Measurements from ENCODE around the gene SREBF2. TPM values are rescaled to one million over a fixed set of nuclear protein-coding genes. Genes with fewer than 3 reads are reported as not detected.

The SREBF2 gene
- total and polyA plus RNA-seq, 2 experiments from 2014 or later = 113 to 114 TPM

GRCh38 chr22:41818596-41818995 is 14.3 kb upstream of the SREBF2 start:
- Histone ChIP-seq H2AFZ (no peak overlapping the region), H3K79me2 (no peaks in the 10 kb centered on the region), H3K27ac (no peak overlapping the region), H3K4me2 (no peak overlapping the region), H3K4me1 (ENCODE audit: insufficient read depth) (no peaks in the 10 kb centered on the region), H3K27me3 (no peaks in the 10 kb centered on the region), H3K9me2 (replicated peaks; ENCODE audit: insufficient read depth) (no peaks in the 10 kb centered on the region), H3K9me3 (ENCODE audit: low read depth) (no peaks in the 10 kb centered on the region), H4K20me1 (ENCODE audit: insufficient read depth, poor library complexity, severe bottlenecking) (no peaks in the 10 kb centered on the region), H3K36me3 (replicated peaks; ENCODE audit: insufficient read depth, low read depth) (no peaks in the 10 kb centered on the region), H3K4me3 (no peak overlapping the region)
- DNase-seq (ENCODE audit: low spot score) = no peak
- no peak for TF ChIP-seq EZH2 (IDR thresholded peaks at IDR 0.05; ENCODE audit: borderline replicate concordance)
- no peak for TF ChIP-seq CTCF (IDR thresholded peaks at IDR 0.05; ENCODE audit: poor library complexity)
- TF ChIP-seq EZH2phosphoT487 (IDR thresholded peaks at IDR 0.05; ENCODE audit: low read depth, severe bottlenecking, unreplicated experiment) = no peak
- 86% methylated on average over 6 of the region's 6 CpGs for WGBS (ENCODE audit: low lambda C conversion rate, missing lambda C conversion rate)

GRCh38 chr22:41819257-41819656 is 13.6 kb upstream of the SREBF2 start:
- no peaks in the 10 kb centered on the region for H3K9me3 ChIP-seq (ENCODE audit: low read depth)
- no peaks in the 10 kb centered on the region for H3K79me2 ChIP-seq
- no peak overlapping the region for H2AFZ ChIP-seq
- no peak overlapping the region for H3K4me3 ChIP-seq
- H3K4me2 ChIP-seq = no peak overlapping the region
- H3K27me3 ChIP-seq = no peaks in the 10 kb centered on the region
- WGBS (ENCODE audit: low lambda C conversion rate, missing lambda C conversion rate) = 98% methylated on average over 4 of the region's 4 CpGs
- H3K4me1 ChIP-seq (ENCODE audit: insufficient read depth) = no peaks in the 10 kb centered on the region
- no peaks in the 10 kb centered on the region for H3K36me3 ChIP-seq (replicated peaks; ENCODE audit: insufficient read depth, low read depth)
- H3K27ac ChIP-seq = no peak overlapping the region
- no peak for DNase-seq (ENCODE audit: low spot score)
- TF ChIP-seq EZH2 (IDR thresholded peaks at IDR 0.05; ENCODE audit: borderline replicate concordance) = no peak
- H4K20me1 ChIP-seq (ENCODE audit: insufficient read depth, poor library complexity, severe bottlenecking) = no peaks in the 10 kb centered on the region
- no peaks in the 10 kb centered on the region for H3K9me2 ChIP-seq (replicated peaks; ENCODE audit: insufficient read depth)

- Histone ChIP-seq H3K4me3 (no peak overlapping the region), H2AFZ (no peak overlapping the region), H3K4me1 (ENCODE audit: insufficient read depth) (peaks cover 3% of the 10 kb centered on the region), H3K9me3 (ENCODE audit: low read depth) (no peaks in the 10 kb centered on the region), H3K9me2 (replicated peaks; ENCODE audit: insufficient read depth) (no peaks in the 10 kb centered on the region), H3K79me2 (no peaks in the 10 kb centered on the region), H3K27ac (no peak overlapping the region), H3K4me2 (no peak overlapping the region), H3K36me3 (replicated peaks; ENCODE audit: insufficient read depth, low read depth) (no peaks in the 10 kb centered on the region), H4K20me1 (ENCODE audit: insufficient read depth, poor library complexity, severe bottlenecking) (no peaks in the 10 kb centered on the region), H3K27me3 (no peaks in the 10 kb centered on the region)
- WGBS (ENCODE audit: low lambda C conversion rate, missing lambda C conversion rate) = 91% methylated on average over 5 of the region's 5 CpGs
- TF ChIP-seq EZH2phosphoT487 (IDR thresholded peaks at IDR 0.05; ENCODE audit: low read depth, severe bottlenecking, unreplicated experiment) = no peak
- TF ChIP-seq EZH2 (IDR thresholded peaks at IDR 0.05; ENCODE audit: borderline replicate concordance) = no peak
- no peak for TF ChIP-seq CTCF (IDR thresholded peaks at IDR 0.05; ENCODE audit: poor library complexity)
- DNase-seq (ENCODE audit: low spot score) = no peak
Measured at GRCh38 chr22:41820447-41820846, 12.5 kb upstream of the SREBF2 start.

- no peaks in the 10 kb centered on the region for H3K27me3 ChIP-seq
- 86% methylated on average over 12 of the region's 12 CpGs for WGBS (ENCODE audit: low lambda C conversion rate, missing lambda C conversion rate)
- no peaks in the 10 kb centered on the region for H3K9me2 ChIP-seq (replicated peaks; ENCODE audit: insufficient read depth)
- H3K79me2 ChIP-seq = no peaks in the 10 kb centered on the region
- no peaks in the 10 kb centered on the region for H4K20me1 ChIP-seq (ENCODE audit: insufficient read depth, poor library complexity, severe bottlenecking)
- H3K4me3 ChIP-seq = no peak overlapping the region
- H3K36me3 ChIP-seq (replicated peaks; ENCODE audit: insufficient read depth, low read depth) = no peaks in the 10 kb centered on the region
- no peak overlapping the region for H2AFZ ChIP-seq
- DNase-seq (ENCODE audit: low spot score) = no peak
- H3K4me1 ChIP-seq (ENCODE audit: insufficient read depth) = peaks cover 15% of the 10 kb centered on the region
- H3K27ac ChIP-seq = no peak overlapping the region
- no peak for TF ChIP-seq CTCF (IDR thresholded peaks at IDR 0.05; ENCODE audit: poor library complexity)
- TF ChIP-seq EZH2 (IDR thresholded peaks at IDR 0.05; ENCODE audit: borderline replicate concordance) = no peak
- no peak for TF ChIP-seq EZH2phosphoT487 (IDR thresholded peaks at IDR 0.05; ENCODE audit: low read depth, severe bottlenecking, unreplicated experiment)
- no peak overlapping the region for H3K4me2 ChIP-seq
- H3K9me3 ChIP-seq (ENCODE audit: low read depth) = no peaks in the 10 kb centered on the region
Measured at GRCh38 chr22:41821471-41822316, 11.2 kb upstream of the SREBF2 start.
